Progenitor cell of endocrine pancreas (in vitro differentiated cells): ENCODE results near the gene PNMA8C. TPM values are rescaled to one million over a fixed set of nuclear protein-coding genes. Genes with fewer than 3 reads are reported as not detected.

Experiments used
- DNase-seq: peaks from one replicate; pipeline ENCODE4 v3.0.0; 2021; ENCODE audit warnings: low spot score; ENCODE audit not compliant: unreplicated experiment
- H3K27ac Mint-ChIP-seq: 2 replicates; pipeline ENCODE4 v1.8.0; 2021; ENCODE audit warnings: mild to moderate bottlenecking, moderate library complexity, mixed read lengths
- H3K27me3 Mint-ChIP-seq: 2 replicates; pipeline ENCODE4 v1.8.0; 2021; ENCODE audit warnings: mixed read lengths
- H3K36me3 Mint-ChIP-seq: 2 replicates; pipeline ENCODE4 v1.8.0; 2022; ENCODE audit warnings: mixed read lengths; ENCODE audit not compliant: insufficient read depth
- H3K4me1 Mint-ChIP-seq: 2 replicates; pipeline ENCODE4 v1.8.0; 2021; ENCODE audit warnings: low read depth, mixed read lengths
- H3K4me3 Mint-ChIP-seq: 2 replicates; pipeline ENCODE4 v1.8.0; 2021; ENCODE audit warnings: low read depth, mild to moderate bottlenecking, moderate library complexity, mixed read lengths
- H3K9me3 Mint-ChIP-seq: 2 replicates; pipeline ENCODE4 v1.8.0; 2021; ENCODE audit warnings: low read depth, mixed read lengths
- CTCF ChIP-seq: fragments of 200-600 bp; sonication (generic); IDR thresholded peaks from one replicate; pipeline ENCODE4 v1.5.0; 2021; ENCODE audit warnings: antibody characterized with exemption, mild to moderate bottlenecking; ENCODE audit not compliant: unreplicated experiment
- total RNA-seq: library from RNA; stranded (reverse); gene quantifications from 2 replicates; pipeline ENCODE4 v1.2.1, GENCODE V29; 2021

PNMA8C gene
- total RNA-seq, 1 donor from 2014 or later: 0.19 TPM

- no peak overlapping the region for H3K4me3 Mint-ChIP-seq
- DNase-seq: no peak
- no peak overlapping the region for H3K27ac Mint-ChIP-seq
- H3K36me3 Mint-ChIP-seq: no peaks in the 10 kb centered on the region
- H3K9me3 Mint-ChIP-seq: peaks cover 7% of the 10 kb centered on the region
- no peaks in the 10 kb centered on the region for H3K4me1 Mint-ChIP-seq
- no peaks in the 10 kb centered on the region for H3K27me3 Mint-ChIP-seq
- TF ChIP-seq CTCF: no peak
These were observed 24.9 kb upstream of the PNMA8C start for GRCh38 chr19:46453661-46454060.

- H3K4me1 Mint-ChIP-seq: no peaks in the 10 kb centered on the region
- H3K27ac Mint-ChIP-seq: no peak overlapping the region
- H3K27me3 Mint-ChIP-seq: no peaks in the 10 kb centered on the region
- no peak for TF ChIP-seq CTCF
- H3K9me3 Mint-ChIP-seq: peaks cover 7% of the 10 kb centered on the region
- DNase-seq: no peak
- H3K36me3 Mint-ChIP-seq: no peaks in the 10 kb centered on the region
- no peak overlapping the region for H3K4me3 Mint-ChIP-seq
These were observed 23.4 kb upstream of the PNMA8C start for GRCh38 chr19:46452186-46452585.

DNA sequence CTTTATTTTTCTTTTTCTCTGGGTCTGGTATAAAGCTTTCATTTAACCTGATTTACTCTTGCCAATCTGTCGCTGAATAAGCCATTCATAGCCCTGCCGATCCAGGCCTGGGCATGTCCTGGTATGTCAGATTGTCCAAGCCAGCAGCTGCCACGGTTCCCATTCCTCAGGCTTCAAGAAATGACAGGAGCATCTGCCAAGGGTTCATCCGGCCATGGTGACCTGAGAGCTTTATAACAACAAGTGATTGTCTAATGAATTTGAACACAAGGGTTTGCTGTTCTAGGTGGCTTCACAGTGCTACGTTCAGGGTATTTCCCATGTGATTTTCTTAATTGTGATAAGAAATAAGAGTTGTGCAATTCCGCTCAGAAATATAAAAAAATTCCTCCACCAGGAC lies 22.6 kb upstream of the PNMA8C start:
- Mint-ChIP-seq H3K27me3 (no peaks in the 10 kb centered on the region), H3K9me3 (peaks cover 7% of the 10 kb centered on the region), H3K4me3 (no peak overlapping the region), H3K4me1 (no peaks in the 10 kb centered on the region), H3K27ac (no peak overlapping the region), H3K36me3 (no peaks in the 10 kb centered on the region)
- no peak for TF ChIP-seq CTCF
- no peak for DNase-seq

- no peak for DNase-seq
- no peak overlapping the region for H3K4me3 Mint-ChIP-seq
- TF ChIP-seq CTCF: no peak
- peaks cover 7% of the 10 kb centered on the region for H3K9me3 Mint-ChIP-seq
- no peak overlapping the region for H3K27ac Mint-ChIP-seq
- no peaks in the 10 kb centered on the region for H3K4me1 Mint-ChIP-seq
- H3K27me3 Mint-ChIP-seq: no peaks in the 10 kb centered on the region
- no peaks in the 10 kb centered on the region for H3K36me3 Mint-ChIP-seq
These were observed 22.0 kb upstream of the PNMA8C start for GRCh38 chr19:46450737-46451136.

GRCh38 chr19:46449228-46449627 lies 20.5 kb upstream of the PNMA8C start:
- Mint-ChIP-seq H3K36me3 (no peaks in the 10 kb centered on the region), H3K27me3 (no peaks in the 10 kb centered on the region), H3K4me1 (no peaks in the 10 kb centered on the region), H3K4me3 (no peak overlapping the region), H3K27ac (no peak overlapping the region), H3K9me3 (peaks cover 7% of the 10 kb centered on the region)
- TF ChIP-seq CTCF: no peak
- DNase-seq: no peak
